ENCODE results near the gene KRT32. TPM values are rescaled to one million over a fixed set of nuclear protein-coding genes. Genes with fewer than 3 reads are reported as not detected.

The KRT32 gene
- total RNA-seq, 1 donor from 2014 or later = not detected

DNA sequence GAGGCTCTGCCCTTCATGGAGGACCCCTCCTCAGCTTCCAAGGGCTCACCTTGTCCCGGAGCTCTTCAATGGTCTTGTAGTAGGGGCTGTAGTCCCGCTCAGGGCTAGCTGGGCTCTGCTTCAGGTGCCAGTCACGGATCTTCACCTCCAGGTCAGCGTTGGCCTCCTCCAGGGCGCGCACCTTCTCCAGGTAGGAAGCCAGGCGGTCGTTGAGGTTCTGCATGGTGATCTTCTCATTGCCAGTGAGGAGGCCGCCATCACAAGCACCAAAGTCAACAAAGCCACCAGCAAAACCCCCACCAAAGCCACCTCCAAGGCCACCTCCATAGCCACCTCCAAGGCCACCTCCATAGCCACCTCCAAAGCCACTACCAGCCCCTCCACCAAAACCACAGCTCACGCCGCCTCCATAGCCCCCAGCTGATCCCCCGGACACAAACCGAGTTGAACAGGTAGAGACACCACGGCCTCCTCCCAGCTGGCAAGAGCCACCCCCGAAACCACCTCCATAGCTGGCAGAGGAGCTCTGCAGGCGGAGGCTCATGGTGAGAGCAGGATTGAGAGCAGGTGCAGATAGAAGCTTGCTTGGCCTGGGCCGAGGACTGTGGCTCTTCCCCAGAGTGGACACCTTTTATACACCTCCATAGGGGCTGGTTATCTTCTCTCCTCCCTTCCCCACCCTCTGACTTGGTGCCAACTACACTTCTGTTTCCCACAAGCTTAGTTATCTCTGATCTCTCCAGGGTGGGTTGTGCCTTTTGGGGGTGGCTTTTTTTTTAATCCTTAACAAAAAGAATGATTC lies 38.0 kb upstream of the KRT32 start, which contains the start of gene KRT13:
Gene KRT13 (minus strand): TSS at position 606 of the 802 bp plus-strand sequence. CDS start 62 bp downstream, at position 544.
- Mint-ChIP-seq H3K4me1 (peaks cover 59% of the 10 kb centered on the region), H3K36me3 (no peaks in the 10 kb centered on the region), H3K4me3 (no peak within 1 kb of the TSS), H3K27me3 (ENCODE audit: low read depth) (peaks cover 3% of the 10 kb centered on the region), H3K9me3 (no peaks in the 10 kb centered on the region), H3K27ac (peak within 1 kb of the TSS; percentile 3)
- no peak for DNase-seq (ENCODE audit: low spot score in 2 of 2, unreplicated experiment in 2 of 2)
- TF ChIP-seq, protein P1, sequence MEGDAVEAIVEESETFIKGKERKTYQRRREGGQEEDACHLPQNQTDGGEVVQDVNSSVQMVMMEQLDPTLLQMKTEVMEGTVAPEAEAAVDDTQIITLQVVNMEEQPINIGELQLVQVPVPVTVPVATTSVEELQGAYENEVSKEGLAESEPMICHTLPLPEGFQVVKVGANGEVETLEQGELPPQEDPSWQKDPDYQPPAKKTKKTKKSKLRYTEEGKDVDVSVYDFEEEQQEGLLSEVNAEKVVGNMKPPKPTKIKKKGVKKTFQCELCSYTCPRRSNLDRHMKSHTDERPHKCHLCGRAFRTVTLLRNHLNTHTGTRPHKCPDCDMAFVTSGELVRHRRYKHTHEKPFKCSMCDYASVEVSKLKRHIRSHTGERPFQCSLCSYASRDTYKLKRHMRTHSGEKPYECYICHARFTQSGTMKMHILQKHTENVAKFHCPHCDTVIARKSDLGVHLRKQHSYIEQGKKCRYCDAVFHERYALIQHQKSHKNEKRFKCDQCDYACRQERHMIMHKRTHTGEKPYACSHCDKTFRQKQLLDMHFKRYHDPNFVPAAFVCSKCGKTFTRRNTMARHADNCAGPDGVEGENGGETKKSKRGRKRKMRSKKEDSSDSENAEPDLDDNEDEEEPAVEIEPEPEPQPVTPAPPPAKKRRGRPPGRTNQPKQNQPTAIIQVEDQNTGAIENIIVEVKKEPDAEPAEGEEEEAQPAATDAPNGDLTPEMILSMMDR (IDR thresholded peaks at IDR 0.05; ENCODE audit: unreplicated experiment) = no peak

DNA sequence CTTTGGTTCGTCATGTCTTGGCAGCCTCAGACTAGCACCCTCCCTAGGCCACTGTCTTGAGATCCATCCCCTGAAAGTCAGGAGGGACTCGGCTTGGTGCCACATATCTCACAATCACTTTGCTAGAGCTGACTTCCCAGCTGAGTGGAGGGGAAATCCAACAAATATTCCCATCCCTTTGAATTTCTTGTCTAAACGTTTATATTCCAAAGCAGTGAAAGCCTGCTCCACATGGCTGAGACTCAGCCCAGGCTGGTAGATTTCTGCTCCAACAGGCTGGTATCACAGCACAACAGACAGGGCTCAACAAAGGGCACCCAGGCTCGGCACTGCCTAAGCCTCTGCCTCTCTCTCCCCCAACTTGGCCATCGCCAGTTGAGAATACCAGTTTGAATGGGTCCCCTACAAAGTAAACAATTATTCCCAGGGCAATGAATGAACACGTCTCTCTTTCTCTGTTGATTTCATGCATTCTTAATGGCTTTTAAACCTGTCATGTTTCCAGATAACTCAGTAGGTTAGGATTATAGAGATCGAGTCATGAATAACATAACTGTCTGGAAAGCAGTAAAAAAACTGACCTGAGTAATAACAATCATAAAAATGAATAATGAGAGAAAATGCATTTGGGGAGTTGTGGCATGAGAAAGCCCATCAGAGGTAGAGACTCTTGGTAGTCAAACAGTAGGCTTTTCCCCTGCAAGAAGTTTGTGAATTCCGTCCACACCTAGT lies 37.2 kb upstream of the KRT32 start:
- peaks cover 66% of the 10 kb centered on the region for H3K4me1 Mint-ChIP-seq
- H3K27me3 Mint-ChIP-seq (ENCODE audit: low read depth) = peaks cover 3% of the 10 kb centered on the region
- TF ChIP-seq, protein P1 (IDR thresholded peaks at IDR 0.05; ENCODE audit: unreplicated experiment) = no peak
- H3K27ac Mint-ChIP-seq = peak overlapping the region; percentile 3
- H3K4me3 Mint-ChIP-seq = no peak overlapping the region
- DNase-seq (ENCODE audit: low spot score in 2 of 2, unreplicated experiment in 2 of 2) = no peak
- no peaks in the 10 kb centered on the region for H3K36me3 Mint-ChIP-seq
- H3K9me3 Mint-ChIP-seq = no peaks in the 10 kb centered on the region

DNA sequence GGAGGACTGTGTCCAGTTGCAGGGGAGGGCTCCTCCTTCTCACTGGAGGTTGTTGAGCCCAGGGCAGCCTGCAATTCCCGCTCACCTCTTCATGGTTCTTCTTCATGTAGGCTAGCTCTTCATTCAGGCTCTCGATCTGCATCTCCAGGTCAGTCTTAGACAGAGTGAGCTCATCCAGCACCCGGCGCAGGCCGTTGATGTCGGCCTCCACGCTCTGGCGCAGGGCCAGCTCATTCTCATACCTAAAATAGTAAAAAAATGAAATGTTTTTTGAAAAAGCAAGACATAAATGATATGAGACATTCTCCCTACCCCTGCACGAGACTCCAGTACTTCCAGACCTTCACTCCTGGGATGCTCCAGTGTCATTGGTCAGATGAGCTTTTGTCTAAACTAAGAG lies 36.0 kb upstream of the KRT32 start:
- Mint-ChIP-seq H3K27me3 (ENCODE audit: low read depth) (peaks cover 3% of the 10 kb centered on the region), H3K27ac (no peak overlapping the region), H3K4me3 (no peak overlapping the region), H3K9me3 (no peaks in the 10 kb centered on the region), H3K4me1 (peaks cover 70% of the 10 kb centered on the region), H3K36me3 (no peaks in the 10 kb centered on the region)
- no peak for DNase-seq (ENCODE audit: low spot score in 2 of 2, unreplicated experiment in 2 of 2)
- TF ChIP-seq, protein P1 (IDR thresholded peaks at IDR 0.05; ENCODE audit: unreplicated experiment) = no peak

DNA sequence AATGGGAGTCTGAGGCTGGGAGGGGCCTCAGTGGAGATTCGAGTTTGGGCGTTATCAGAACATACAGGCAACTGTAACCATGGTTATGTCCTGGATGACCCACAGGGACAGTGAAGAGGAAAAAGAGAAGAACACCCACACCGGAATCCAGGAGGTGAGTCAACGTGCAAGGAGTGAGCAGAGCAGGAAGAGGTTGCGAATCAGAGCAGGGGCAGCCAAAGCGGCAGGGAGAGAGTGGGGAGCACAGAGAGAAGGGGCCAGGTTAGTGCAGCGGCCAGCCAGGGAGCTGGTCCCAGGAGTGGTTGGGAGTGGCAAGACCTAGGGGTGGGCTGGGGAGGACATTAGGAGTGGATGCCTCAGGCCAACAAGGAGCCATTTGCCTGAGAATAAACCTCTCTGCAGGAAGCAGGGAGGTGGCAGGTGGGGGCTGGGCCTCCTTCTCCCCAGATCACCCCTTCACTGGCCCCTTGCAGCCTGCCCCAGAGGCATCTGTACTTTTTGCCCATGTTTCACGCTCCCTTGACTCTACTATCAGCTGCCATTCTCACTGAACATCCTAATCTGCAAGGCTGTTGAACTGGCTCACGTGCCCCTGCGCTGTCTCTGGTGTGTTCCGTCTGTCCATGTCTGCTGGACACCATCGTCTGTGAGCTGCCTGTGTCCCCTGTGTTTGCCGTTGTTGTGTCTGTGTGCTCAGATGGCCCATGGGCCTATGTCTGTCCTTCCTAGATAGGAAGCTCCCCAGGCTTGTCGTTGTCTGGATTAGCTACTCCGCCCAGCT lies 33.1 kb upstream of the KRT32 start:
- no peak for DNase-seq (ENCODE audit: low spot score in 2 of 2, unreplicated experiment in 2 of 2)
- Mint-ChIP-seq H3K36me3 (no peaks in the 10 kb centered on the region), H3K27me3 (ENCODE audit: low read depth) (peaks cover 3% of the 10 kb centered on the region), H3K27ac (no peak overlapping the region), H3K4me3 (no peak overlapping the region), H3K9me3 (no peaks in the 10 kb centered on the region), H3K4me1 (peaks cover 57% of the 10 kb centered on the region)
- TF ChIP-seq, protein P1 (IDR thresholded peaks at IDR 0.05; ENCODE audit: unreplicated experiment) = no peak

DNA sequence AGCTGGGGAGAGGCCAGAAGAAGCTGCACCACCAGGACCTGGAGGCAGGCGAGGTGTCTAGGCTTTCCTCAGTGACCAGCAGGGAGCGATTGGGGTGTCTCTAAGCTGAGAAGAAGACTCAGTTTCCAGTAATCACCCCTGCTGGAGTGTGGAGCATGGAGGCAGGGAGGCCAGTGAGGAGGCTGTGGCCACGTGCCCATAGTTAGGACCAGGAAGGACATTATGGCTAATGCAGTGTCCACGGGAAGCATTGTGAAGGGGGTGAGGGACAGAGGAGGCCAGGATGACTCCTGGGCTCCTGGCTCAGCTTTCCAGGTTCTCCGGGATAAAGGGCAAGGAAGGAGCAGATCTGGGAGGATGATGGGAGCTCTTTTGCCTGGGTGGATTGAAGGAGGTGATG lies 32.5 kb upstream of the KRT32 start:
- DNase-seq (ENCODE audit: low spot score in 2 of 2, unreplicated experiment in 2 of 2) = no peak
- no peaks in the 10 kb centered on the region for H3K36me3 Mint-ChIP-seq
- H3K4me1 Mint-ChIP-seq = peaks cover 55% of the 10 kb centered on the region
- H3K9me3 Mint-ChIP-seq = no peaks in the 10 kb centered on the region
- no peak overlapping the region for H3K27ac Mint-ChIP-seq
- no peak overlapping the region for H3K4me3 Mint-ChIP-seq
- TF ChIP-seq, protein P1 (IDR thresholded peaks at IDR 0.05; ENCODE audit: unreplicated experiment) = no peak
- H3K27me3 Mint-ChIP-seq (ENCODE audit: low read depth) = peaks cover 3% of the 10 kb centered on the region

All from mesothelial cell of epicardium (in vitro differentiated cells).